HEK293 (cell line): ENCODE data around the gene SARNP.

Experiments used
- CTCF ChIA-PET: fragments of 350-600 bp; formaldehyde crosslinking; extraction: SDS; loops from one replicate; lab custom pipeline; 2021; ENCODE audit warnings: antibody characterized with exemption; lab: Yijun Ruan, JAX
- POLR2A ChIA-PET: fragments of 300-600 bp; formaldehyde crosslinking; extraction: SDS; loops from one replicate; lab custom pipeline; 2020; ENCODE audit warnings: antibody characterized with exemption, inconsistent platforms; lab: Yijun Ruan, JAX
- H3K27ac ChIP-seq: fragments of 200-500 bp; sonication (Bioruptor generic); 2 replicates; pipeline ENCODE4 v1.5.1; 2014; ENCODE audit warnings: low read depth, low read length, control low read depth, inconsistent platforms; ENCODE audit errors: extremely low read depth
- H3K36me3 ChIP-seq, 2 experiments: fragments of 200-500 bp in 1 of 2; sonication (Bioruptor generic) in 1 of 2; 1 replicate in 1 of 2; 2 replicates in 1 of 2; pipeline ENCODE4 v1.5.1; 2014 to 2017; ENCODE audit warnings: inconsistent platforms in 2 of 2, low read length in 2 of 2; ENCODE audit not compliant: control insufficient read depth in 2 of 2, insufficient read depth in 1 of 2
- H3K4me1 ChIP-seq: fragments of 200-500 bp; sonication (Bioruptor generic); 2 replicates; pipeline ENCODE4 v1.5.1; 2014; ENCODE audit warnings: mild to moderate bottlenecking, low read length, inconsistent platforms; ENCODE audit not compliant: control insufficient read depth, insufficient read depth
- H3K4me3 ChIP-seq: 2 replicates; pipeline ENCODE4 v1.5.1; 2011; ENCODE audit warnings: low read depth, mild to moderate bottlenecking, control low read depth, low read length, moderate library complexity
- H3K9me3 ChIP-seq: fragments of 200-500 bp; sonication (Bioruptor generic); 2 replicates; pipeline ENCODE4 v1.5.1; 2014; ENCODE audit warnings: low read depth, low read length, inconsistent platforms; ENCODE audit not compliant: control insufficient read depth, insufficient read depth
- BCL11B ChIP-seq: fragments of 450-650 bp; formaldehyde crosslinking; IDR thresholded peaks from 2 replicates; pipeline ENCODE4 v1.5.1; 2016; ENCODE audit warnings: low read depth, missing biosample characterization, missing genetic modification characterization
- CTCF ChIP-seq: fragments of 450-650 bp; formaldehyde crosslinking; IDR thresholded peaks from 2 replicates; pipeline ENCODE4 v1.5.1; 2016; ENCODE audit warnings: missing biosample characterization, missing genetic modification characterization
- ELK4 ChIP-seq: IDR thresholded peaks from 2 replicates; pipeline ENCODE4 v1.6.1; 2011; ENCODE audit warnings: mild to moderate bottlenecking, low read depth, low read length, borderline replicate concordance
- GFI1B ChIP-seq: fragments of 450-650 bp; formaldehyde crosslinking; IDR thresholded peaks from 2 replicates; pipeline ENCODE4 v1.5.1; 2016; ENCODE audit warnings: missing biosample characterization, missing genetic modification characterization
- IKZF3 ChIP-seq: fragments of 450-650 bp; IDR thresholded peaks from 2 replicates; pipeline ENCODE4 v1.5.0; 2018; ENCODE audit warnings: missing biosample characterization, mild to moderate bottlenecking, missing genetic modification characterization, moderate library complexity
- KLF7 ChIP-seq: fragments of 450-650 bp; formaldehyde crosslinking; IDR thresholded peaks from 2 replicates; pipeline ENCODE4 v1.5.1; 2016; ENCODE audit warnings: missing biosample characterization, missing genetic modification characterization, borderline replicate concordance
- MEIS1 ChIP-seq: sonication (generic); formaldehyde crosslinking; IDR thresholded peaks from 2 replicates; pipeline ENCODE4 v1.8.1; 2022; ENCODE audit warnings: missing genetic modification reagents, mild to moderate bottlenecking, borderline replicate concordance
- PRDM1 ChIP-seq: fragments of 450-650 bp; formaldehyde crosslinking; IDR thresholded peaks from 2 replicates; pipeline ENCODE4; 2016; ENCODE audit warnings: missing biosample characterization, missing genetic modification characterization
- PRDM4 ChIP-seq: fragments of 450-650 bp; formaldehyde crosslinking; IDR thresholded peaks from 2 replicates; pipeline ENCODE4 v1.5.1; 2017; ENCODE audit warnings: missing biosample characterization, missing genetic modification characterization
- SETDB1 ChIP-seq: IDR thresholded peaks from one replicate; pipeline ENCODE4 v1.6.1; 2017; ENCODE audit warnings: mild to moderate bottlenecking, low read length, moderate library complexity, mixed read lengths; ENCODE audit not compliant: insufficient read length
- ZBTB1 ChIP-seq: fragments of 450-650 bp; formaldehyde crosslinking; IDR thresholded peaks from 2 replicates; pipeline ENCODE4 v1.5.1; 2016; ENCODE audit warnings: missing biosample characterization, missing genetic modification characterization
- ZFHX2 ChIP-seq: fragments of 450-650 bp; formaldehyde crosslinking; conservative IDR thresholded peaks from 2 replicates; pipeline ENCODE4 v1.5.1; 2016; ENCODE audit warnings: missing biosample characterization, missing genetic modification characterization
- ZFP3 ChIP-seq: fragments of 450-650 bp; formaldehyde crosslinking; IDR thresholded peaks from 2 replicates; pipeline ENCODE4 v1.5.1; 2016; ENCODE audit warnings: low read depth, missing biosample characterization, missing genetic modification characterization
- ZNF133 ChIP-seq: fragments of 450-650 bp; formaldehyde crosslinking; IDR thresholded peaks from 2 replicates; pipeline ENCODE4 v1.5.1; 2016; ENCODE audit warnings: missing biosample characterization, missing genetic modification characterization
- ZNF157 ChIP-seq: fragments of 450-650 bp; formaldehyde crosslinking; IDR thresholded peaks from 2 replicates; pipeline ENCODE4 v1.5.1; 2016; ENCODE audit warnings: missing biosample characterization, missing genetic modification characterization
- ZNF16 ChIP-seq: fragments of 450-650 bp; formaldehyde crosslinking; IDR thresholded peaks from 2 replicates; pipeline ENCODE4 v1.5.1; 2016; ENCODE audit warnings: low read depth, missing biosample characterization, missing genetic modification characterization
- ZNF184 ChIP-seq: fragments of 450-650 bp; IDR thresholded peaks from 2 replicates; pipeline ENCODE4 v1.5.1; 2018; ENCODE audit warnings: missing biosample characterization, mild to moderate bottlenecking, missing genetic modification characterization
- ZNF248 ChIP-seq: fragments of 450-650 bp; formaldehyde crosslinking; IDR thresholded peaks from 2 replicates; pipeline ENCODE4 v1.5.1; 2017; ENCODE audit warnings: missing biosample characterization, missing genetic modification characterization
- ZNF37A ChIP-seq: fragments of 450-650 bp; IDR thresholded peaks from 2 replicates; pipeline ENCODE4 v1.5.1; 2018; ENCODE audit warnings: missing biosample characterization, missing genetic modification characterization
- ZNF391 ChIP-seq: fragments of 450-650 bp; formaldehyde crosslinking; IDR thresholded peaks from 2 replicates; pipeline ENCODE4 v1.5.1; 2016; ENCODE audit warnings: low read depth, missing biosample characterization, missing genetic modification characterization, borderline replicate concordance
- ZNF501 ChIP-seq: fragments of 450-650 bp; formaldehyde crosslinking; IDR thresholded peaks from 2 replicates; pipeline ENCODE4 v1.5.1; 2016; ENCODE audit warnings: missing biosample characterization, missing genetic modification characterization
- ZNF514 ChIP-seq: fragments of 450-650 bp; formaldehyde crosslinking; IDR thresholded peaks from 2 replicates; pipeline ENCODE4 v1.5.1; 2016; ENCODE audit warnings: missing biosample characterization, missing genetic modification characterization
- ZNF549 ChIP-seq: fragments of 450-650 bp; IDR thresholded peaks from 2 replicates; pipeline ENCODE4 v1.5.1; 2018; ENCODE audit warnings: missing biosample characterization, missing genetic modification characterization, mild to moderate bottlenecking, inconsistent platforms, moderate library complexity
- ZNF558 ChIP-seq: fragments of 450-650 bp; formaldehyde crosslinking; IDR thresholded peaks from 2 replicates; pipeline ENCODE4 v1.5.1; 2016; ENCODE audit warnings: missing biosample characterization, missing genetic modification characterization
- ZNF654 ChIP-seq: fragments of 450-650 bp; formaldehyde crosslinking; IDR thresholded peaks from 2 replicates; pipeline ENCODE4 v1.5.1; 2016; ENCODE audit warnings: low read depth, missing biosample characterization, missing genetic modification characterization
- ZNF664 ChIP-seq: fragments of 450-650 bp; formaldehyde crosslinking; IDR thresholded peaks from 2 replicates; pipeline ENCODE4 v1.5.1; 2016; ENCODE audit warnings: missing biosample characterization, missing genetic modification characterization
- ZNF791 ChIP-seq: fragments of 450-650 bp; formaldehyde crosslinking; IDR thresholded peaks from 2 replicates; pipeline ENCODE4 v1.5.1; 2016; ENCODE audit warnings: missing biosample characterization, missing genetic modification characterization
- ZSCAN30 ChIP-seq: fragments of 450-650 bp; IDR thresholded peaks from 2 replicates; pipeline ENCODE4 v1.5.1; 2018; ENCODE audit warnings: missing biosample characterization, mild to moderate bottlenecking, missing genetic modification characterization, moderate library complexity

The SARNP gene

GRCh38 chr12:55797550-55797949, 20.0 kb downstream of the SARNP start:
- peaks cover 81 to 84% of the 10 kb centered on the region in 2 experiments for H3K36me3 ChIP-seq

GRCh38 chr12:55797068-55797467, 20.5 kb downstream of the SARNP start:
- TF ChIP-seq ZBTB1 (tag by site-specific recombination), result no peak
- no peak for TF ChIP-seq GFI1B (tag by site-specific recombination)
- no peak for TF ChIP-seq ZNF133 (tag by site-specific recombination)
- no peak for TF ChIP-seq ZNF16 (tag by site-specific recombination)
- no peak for TF ChIP-seq ZNF157 (tag by site-specific recombination)
- no peak for TF ChIP-seq BCL11B (tag by site-specific recombination)
- peak; percentile 74 for TF ChIP-seq ZNF654 (tag by site-specific recombination)
- TF ChIP-seq ZNF248 (tag by site-specific recombination), result no peak
- no peak for TF ChIP-seq ELK4
- TF ChIP-seq ZNF664 (tag by site-specific recombination), result no peak
- TF ChIP-seq PRDM4, result no peak
- no peak for TF ChIP-seq ZFHX2 (tag by site-specific recombination)
- no peak for TF ChIP-seq ZNF558
- TF ChIP-seq CTCF (tag by site-specific recombination), result peak; percentile 50; the same call in 1 of the 2 replicates
- peak; percentile 34; the same call in 1 of the 2 replicates for TF ChIP-seq IKZF3 (tag by site-specific recombination)
- no peak for TF ChIP-seq ZNF514 (tag by site-specific recombination)
- no peak for TF ChIP-seq MEIS1
- no peak for TF ChIP-seq ZNF501 (tag by site-specific recombination)
- no peak for TF ChIP-seq ZNF549
- no peak for TF ChIP-seq SETDB1
- TF ChIP-seq ZNF37A (tag by site-specific recombination), result no peak
- no peak for TF ChIP-seq KLF7
- TF ChIP-seq ZNF184 (tag by site-specific recombination), result no peak
- TF ChIP-seq ZFP3, result no peak
- no peak for TF ChIP-seq ZNF391 (tag by site-specific recombination)
- TF ChIP-seq ZNF791 (tag by site-specific recombination), result no peak
- TF ChIP-seq, all 188 proteins: peak for 3

More at GRCh38 chr12:55797550-55797949, 20.0 kb downstream of the SARNP start:
- no peaks in the 10 kb centered on the region; the same call in 1 of the 2 replicates for H3K4me1 ChIP-seq
- POLR2A ChIA-PET, result no interaction called here
- H3K4me3 ChIP-seq, result no peak overlapping the region
- no peak for TF ChIP-seq ZSCAN30 (tag by site-specific recombination)
- peak; percentile 83 for TF ChIP-seq PRDM1 (tag by site-specific recombination)
- CTCF ChIA-PET, result interaction anchor here (0.6 to 5.2 kb wide), 15 partner anchors 8 to 282 kb away, joined by 3 to 79 read pairs (median 4); partner anchors contain the start of genes ERBB3, ORMDL2 and SARNP
- no peak overlapping the region for H3K27ac ChIP-seq
- H3K9me3 ChIP-seq, result no peaks in the 10 kb centered on the region

More at GRCh38 chr12:55797068-55797467, 20.5 kb downstream of the SARNP start:
- Histone ChIP-seq H3K4me1 (no peaks in the 10 kb centered on the region; the same call in 1 of the 2 replicates), H3K9me3 (no peaks in the 10 kb centered on the region), H3K36me3 (peaks cover 82 to 89% of the 10 kb centered on the region in 2 experiments), H3K27ac (no peak overlapping the region), H3K4me3 (no peak overlapping the region)
- ChIA-PET POLR2A (interaction anchor here (1.7 kb wide), 1 partner anchor 53 kb away, joined by 5 read pairs; no protein-coding TSS in a partner anchor), CTCF (interaction anchor here (0.6 to 5.2 kb wide), 15 partner anchors 9 to 137 kb away, joined by 3 to 79 read pairs (median 4); partner anchors contain the start of genes ORMDL2 and SARNP)
